HTR-8/SVneo (cell line): ENCODE data around the gene MEMO1.
A peak's percentile ranks its signal among the peaks of the same experiment; 100 is the strongest.
"Not testable (repeated sequence)": the region's sequence is repeated elsewhere in the genome, so short reads cannot be mapped to it uniquely, and the experiment has no call there.

Source experiments
- DNase-seq: peaks from one replicate; pipeline ENCODE4 v3.0.0; 2011; ENCODE audit warnings: low spot score, mixed read lengths; ENCODE audit not compliant: insufficient read length
- FAIRE-seq: peaks from 2 replicates; lab custom pipeline; 2011; peaks lifted over from hg19 to GRCh38; lab: Jason Lieb, UNC

Gene MEMO1

DNA sequence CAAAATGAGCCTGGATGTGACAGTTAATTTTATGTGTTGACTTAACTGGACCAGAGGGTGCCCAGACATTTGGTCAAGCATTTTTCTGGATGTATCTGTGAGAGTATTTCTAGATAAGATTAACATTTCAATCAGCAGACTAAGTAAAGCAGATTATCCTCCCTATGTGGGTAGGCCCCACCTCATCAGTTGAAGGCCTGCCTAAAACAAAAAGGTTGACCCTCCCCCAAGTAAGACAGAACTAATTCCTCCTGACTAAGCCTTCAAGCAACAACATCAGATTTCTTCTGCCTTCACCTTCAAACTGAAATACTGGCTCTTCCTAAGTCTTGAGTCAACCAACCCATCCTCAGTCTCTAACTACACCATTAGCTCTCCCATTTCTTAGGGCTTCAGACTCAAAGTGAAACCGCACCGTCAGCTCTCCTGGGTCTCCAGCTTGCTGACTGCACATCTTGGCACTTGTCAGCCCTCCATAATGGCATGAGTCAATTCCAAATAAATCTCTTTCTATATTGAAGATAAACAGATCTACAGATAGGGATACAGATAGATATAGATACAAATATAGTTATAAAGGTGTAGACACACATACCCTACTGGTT lies 47.9 kb downstream of the MEMO1 start:
- FAIRE-seq: no peak
- no peak for DNase-seq

DNA sequence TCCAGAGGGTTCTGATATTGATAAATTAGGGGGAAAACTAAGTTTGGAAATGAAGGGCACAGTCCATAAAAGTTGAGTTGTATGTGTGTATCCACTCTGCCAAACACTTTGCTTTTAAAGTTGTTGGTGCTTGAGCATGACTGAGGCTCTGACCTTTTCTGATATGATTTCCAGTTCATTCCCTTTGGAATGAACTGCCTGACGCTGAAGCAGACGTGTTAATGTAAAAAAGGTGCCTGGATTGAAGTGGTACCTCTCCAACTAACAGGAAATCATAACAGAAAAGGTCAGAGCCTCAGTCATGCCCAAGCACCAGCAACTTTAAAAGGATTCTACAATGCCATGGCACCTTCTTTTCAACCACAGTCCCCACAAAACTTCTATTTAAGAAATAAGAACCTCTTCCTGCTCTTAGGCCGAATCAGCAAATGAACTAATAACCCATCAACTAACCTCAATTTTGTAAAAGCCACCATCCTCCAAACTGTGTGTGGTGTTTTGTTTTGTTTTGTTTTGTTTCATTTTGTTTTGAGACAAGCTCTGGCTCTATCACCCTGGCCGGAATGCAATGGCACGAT lies 52.6 kb downstream of the MEMO1 start:
- DNase-seq (no peak), FAIRE-seq (no peak)

DNA sequence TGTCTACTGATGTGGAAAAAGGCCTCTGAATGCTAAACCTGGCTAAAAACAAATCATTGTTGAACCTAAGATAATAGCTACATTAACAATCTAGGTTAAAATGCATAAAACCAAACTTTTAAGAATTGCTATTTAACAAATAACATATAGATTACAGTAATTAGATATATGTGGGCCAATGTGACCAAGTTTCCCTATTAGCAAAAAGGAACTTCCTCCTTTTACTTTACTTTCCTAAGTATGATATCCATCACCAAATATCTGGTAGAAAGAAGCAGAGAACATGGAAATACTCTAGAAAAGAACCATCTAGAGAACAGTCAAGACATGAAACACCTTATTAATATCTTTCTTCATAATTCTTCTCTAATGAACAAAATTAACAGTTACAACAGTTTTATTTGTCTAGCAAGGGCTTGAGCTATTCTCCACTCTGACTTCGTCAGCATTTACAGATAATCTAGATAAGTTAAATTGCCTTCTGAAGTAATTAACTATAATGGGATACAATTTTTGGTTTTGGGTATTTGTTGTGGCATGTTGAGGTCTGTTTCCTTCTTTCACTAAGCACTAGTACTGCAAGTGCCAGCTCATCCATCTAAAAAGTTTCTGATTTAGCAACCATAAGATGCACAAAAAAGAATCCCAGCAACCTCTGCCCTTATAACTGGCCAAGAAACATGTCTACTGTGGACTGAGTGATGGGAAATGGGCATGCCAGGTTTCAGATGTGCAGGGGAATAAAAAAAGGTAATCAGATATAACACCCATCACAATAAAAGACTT lies 53.3 kb downstream of the MEMO1 start:
- no peak for FAIRE-seq
- no peak for DNase-seq

DNA sequence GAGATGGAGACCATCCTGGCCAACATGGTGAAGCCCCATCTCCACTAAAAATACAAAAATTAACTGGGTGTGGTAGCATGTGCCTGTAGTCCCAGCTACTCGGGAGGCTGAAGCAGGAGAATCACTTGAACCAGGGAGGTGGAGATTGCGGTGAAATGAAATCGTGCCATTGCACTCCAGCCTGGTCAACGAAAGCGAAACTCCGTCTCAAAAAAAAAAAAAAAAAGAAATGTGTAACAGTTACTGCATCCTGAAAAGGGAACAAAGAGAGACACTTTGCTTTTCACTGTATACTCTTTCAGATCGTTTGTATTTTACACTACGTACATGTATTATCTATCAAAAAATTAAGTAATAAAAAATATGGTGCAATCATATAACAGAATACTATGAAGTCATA lies 53.9 kb downstream of the MEMO1 start:
- not testable (repeated sequence) for FAIRE-seq, DNase-seq

DNA sequence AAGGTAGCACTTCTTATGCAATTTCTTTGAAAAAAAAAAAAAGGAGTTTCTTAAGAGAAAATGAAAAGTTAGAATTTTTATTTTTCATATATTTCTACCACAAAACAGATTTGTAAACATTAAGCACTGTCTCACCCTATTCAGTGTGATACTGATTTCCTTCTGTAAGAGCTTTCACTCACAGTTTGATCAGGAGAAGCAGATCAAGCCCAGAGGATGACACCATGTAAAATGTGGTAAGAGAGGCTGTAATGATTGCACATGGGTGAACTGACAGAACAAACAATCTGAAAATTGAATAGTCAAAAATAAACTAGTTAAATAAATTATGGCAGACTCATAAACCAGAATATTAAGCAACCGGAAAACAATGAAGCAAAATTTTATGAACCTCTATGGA lies 54.5 kb downstream of the MEMO1 start:
- no peak for FAIRE-seq
- no peak for DNase-seq

DNA sequence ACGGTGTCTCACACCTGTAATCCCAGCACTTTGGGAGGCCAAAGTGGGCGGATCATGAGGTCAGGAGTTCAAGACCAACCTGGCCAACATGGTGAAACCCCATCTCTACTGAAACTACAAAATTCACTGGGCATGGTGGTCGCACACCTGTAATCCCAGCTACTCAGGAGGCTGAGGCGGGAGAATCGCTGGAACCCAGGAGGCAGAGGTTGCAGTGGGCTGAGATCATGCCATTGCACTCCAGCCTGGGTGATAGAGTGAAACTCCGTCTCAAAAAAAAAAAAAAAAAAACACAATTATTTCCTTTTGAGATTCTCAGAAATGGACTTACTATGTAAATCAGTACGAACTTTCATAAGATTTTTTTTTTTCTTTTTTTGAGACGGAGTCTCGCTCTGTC lies 57.7 kb downstream of the MEMO1 start:
- DNase-seq, FAIRE-seq: not testable (repeated sequence)

DNA sequence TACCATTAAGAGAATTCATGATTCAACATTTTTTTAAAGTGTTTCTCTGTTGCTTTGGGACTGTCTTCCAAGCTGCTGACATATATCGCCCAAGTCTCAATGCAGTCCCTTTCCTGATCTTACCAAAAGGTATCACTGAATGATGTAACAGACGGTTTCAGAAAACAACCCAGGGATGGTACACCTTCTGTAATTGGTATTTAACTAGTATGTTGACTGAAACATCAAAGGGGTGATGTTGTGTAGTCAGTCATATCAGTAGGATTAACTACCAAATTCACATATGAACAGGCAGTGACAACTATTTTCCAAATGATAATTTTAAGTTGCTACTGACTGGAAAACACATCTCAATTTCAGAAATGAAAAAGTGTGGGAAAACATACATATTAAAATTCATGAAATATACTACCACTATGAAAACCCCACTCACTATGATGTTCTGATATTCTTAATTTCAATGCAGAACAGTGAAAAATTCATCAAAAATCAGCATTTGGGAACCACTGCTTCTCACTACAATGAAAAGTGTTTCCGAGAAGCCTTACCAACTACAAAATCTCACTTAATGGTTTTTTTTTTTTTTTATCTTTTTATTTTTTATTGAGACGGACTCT lies 59.8 kb downstream of the MEMO1 start:
- FAIRE-seq (no peak), DNase-seq (no peak)

DNA sequence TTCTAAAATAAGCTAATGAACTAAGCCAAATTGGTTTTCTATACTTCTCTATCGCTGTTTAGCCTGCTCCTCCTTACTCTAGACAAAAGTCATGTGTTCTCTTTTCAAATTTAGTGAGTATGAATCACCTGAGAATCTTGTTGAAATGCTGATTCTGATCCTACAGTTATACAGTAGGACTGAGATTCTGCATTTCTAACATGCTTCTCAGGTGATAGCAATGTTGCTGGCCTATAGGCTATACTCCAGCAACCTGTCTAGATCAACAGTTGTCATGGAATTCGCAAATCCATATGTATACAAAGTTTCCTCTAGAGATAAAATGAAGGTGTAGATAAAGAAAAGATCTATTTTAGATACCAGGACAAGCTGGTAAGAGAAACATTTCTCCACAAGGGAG lies 62.9 kb downstream of the MEMO1 start:
- FAIRE-seq (no peak), DNase-seq (no peak)

DNA sequence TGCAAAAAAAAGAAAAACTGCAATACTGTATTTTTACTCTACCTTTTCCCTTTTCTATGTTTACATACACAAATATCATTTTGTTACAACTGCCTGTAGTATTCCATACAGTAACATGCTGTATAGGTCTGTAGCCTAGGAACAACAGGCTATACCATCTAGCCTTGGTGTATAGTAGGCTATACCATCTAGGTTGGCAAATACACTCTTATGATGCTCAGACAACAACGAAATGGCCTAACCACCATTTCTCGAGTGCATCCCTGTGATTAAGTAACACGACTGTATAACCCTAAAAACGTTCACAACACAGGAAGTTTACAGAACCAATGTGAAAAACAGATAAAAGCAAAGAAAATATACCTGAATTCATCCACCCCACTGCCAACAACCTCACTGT lies 64.0 kb downstream of the MEMO1 start:
- DNase-seq: no peak
- FAIRE-seq: peak; percentile 4

DNA sequence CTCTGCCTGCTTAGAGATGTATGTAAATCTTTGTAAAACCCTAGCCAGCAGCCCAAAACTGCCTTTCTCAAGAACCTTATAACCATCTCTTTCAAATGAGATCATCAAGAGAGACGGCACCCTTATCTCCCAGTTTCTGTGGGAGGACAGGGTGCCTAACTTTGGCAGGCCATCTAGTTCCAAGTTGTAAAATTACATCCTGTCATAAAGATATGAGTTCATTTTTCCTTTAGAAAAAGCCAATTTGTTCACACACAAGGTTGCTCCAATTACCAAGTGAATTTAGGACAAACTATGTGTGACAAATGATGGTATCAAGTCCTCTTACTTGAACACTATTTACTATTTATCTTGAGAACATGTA lies 65.3 kb downstream of the MEMO1 start:
- DNase-seq: no peak
- FAIRE-seq: no peak

DNA sequence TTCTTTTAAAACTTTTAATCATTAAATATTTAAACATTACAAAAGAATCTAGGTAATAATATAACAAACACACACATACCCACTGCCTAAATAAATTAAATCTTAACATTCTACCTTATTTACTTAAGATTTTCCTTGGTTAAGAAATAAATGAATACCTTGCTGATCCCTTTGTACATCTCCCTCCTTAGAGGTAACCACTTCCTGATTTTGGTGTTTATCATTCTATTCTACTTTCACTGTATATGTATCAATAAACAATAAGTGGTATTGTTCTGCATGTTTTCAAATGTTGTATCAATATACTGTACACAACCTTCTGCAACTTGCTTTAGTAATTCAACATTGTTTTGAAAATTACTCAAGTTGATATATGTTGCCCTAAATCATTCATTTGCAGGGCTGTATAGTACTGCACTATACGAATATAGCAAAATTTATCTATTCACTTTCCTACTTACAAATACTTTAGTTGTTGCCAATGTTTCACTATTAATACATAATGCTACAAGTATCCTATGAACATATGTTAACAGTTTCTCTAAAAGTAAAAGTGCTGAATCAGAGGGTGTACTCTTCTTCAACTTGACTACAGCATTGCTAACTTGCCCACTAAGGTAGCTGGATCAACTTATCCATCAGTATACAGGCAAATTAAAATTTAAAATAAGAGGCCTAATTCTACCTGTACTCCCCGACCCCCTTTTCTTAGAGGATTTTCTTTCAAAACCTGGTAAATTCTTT lies 65.8 kb downstream of the MEMO1 start:
- DNase-seq: no peak
- no peak for FAIRE-seq

DNA sequence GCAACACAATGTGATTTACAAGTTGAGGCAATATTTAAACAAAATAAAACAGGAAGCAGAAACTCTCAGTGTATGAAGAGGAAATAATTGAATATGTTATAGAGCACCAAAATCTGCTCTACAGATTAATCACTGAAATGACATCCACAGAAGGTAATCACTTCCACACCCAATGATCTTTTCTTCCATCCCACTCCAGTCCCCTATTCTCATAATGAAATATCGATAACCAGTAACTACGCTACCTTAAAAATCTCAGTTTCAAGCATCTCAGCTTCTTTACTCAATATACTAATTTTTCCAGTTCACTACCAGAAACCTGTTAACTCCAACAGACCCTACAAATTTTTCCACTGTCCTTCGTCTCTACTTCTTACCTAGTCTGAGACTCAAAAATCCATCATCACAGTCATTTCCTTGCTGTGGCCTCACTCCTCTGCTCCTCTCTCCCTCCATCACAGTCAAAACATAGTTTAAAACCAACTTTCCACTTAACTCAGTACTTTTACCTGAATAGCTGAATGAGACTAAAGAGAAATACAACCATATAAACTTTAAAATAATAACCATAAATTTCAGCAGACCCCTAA lies 67.1 kb downstream of the MEMO1 start:
- FAIRE-seq (no peak), DNase-seq (no peak)

DNA sequence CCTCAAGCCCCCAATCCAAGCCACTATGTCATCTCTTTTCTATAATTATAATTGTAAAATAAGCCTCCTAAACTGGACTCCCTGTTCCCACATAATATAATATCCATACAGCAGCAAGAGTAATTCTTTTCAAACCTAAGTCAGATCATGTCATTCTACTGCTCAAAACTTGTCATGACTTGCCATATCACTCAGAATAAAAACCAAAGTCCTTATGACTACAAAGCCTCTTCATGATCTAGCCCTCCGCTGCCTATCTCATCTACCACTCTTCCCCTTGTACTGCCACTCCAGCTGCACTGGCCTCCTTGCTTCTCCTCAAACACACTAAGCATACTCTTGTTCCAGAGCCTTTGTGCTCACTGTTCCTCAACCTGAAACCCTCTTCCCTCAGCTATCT lies 69.9 kb downstream of the MEMO1 start:
- FAIRE-seq (no peak), DNase-seq (no peak)

DNA sequence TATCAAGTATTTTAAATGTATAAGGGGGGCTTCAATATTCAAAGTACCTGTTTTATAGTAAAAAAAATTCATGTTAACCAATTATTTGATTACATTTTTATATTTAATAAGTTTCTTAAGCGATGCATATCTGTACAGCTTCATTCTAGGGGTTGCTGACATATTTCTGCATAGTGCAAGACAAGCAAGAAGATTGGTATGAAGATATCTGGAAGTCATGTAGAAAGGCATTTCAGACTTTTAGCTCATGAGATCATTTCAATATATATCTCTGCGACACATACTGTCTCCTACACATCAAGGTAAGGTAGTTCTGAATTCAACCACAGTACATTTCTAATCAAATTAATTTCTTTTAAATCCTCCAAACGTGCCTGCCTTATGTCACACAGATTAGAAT lies 73.1 kb downstream of the MEMO1 start:
- no peak for FAIRE-seq
- no peak for DNase-seq

DNA sequence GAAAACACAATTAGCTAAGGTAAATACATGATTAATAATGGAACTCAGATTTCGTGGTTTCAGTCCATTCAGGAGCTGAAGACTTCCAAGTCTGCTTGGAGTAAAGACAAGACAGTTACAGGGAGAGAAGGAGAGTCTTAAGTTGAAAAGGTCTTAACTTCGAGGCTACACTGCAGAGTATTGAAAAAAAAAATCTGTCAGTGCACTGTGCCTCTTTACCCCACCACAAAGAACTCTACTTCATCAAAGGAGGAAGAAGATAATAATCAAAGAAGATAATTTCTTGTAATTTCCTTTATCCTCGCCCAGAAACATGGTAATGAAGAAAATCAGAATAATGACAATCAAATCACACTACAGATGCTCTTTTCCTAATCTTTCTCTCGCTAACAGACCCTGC lies 75.4 kb downstream of the MEMO1 start:
- FAIRE-seq (no peak), DNase-seq (no peak)

DNA sequence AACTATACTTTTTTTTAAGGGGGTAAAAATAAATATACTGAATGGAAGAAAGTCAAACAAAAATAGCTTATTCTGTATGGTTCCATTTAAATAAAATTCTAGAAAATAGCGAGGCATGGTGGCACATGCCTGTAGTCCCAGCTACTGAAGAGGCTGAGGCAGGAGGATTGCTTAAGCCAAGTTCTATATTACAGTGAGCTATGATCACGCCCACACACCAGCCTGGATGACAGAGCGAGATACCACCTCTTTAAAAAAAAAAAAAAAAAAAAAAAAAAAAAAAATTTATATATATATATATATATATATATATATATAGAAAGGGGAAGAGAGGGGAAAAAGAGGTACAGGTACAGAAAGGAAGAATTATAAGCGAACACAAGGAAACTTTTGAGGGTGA lies 77.7 kb downstream of the MEMO1 start:
- DNase-seq: no peak
- no peak for FAIRE-seq

DNA sequence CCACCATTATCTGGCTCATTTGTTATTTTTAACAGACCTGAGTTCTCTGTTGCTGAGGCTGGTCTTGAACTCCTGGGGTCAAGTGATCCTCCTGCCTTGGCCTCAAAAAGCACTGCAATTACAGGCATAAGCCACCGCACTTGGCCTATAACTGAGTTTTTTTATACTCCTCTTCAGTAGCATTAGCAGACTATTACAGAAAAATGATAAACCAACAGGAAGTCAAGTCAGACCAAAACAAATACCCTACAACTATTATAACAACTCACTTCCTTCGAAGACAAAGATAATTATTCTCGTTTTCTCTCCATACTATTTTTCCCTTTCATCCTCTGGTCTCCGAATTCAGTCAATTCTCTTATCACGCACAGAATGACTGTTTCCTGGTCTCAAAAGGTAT lies 78.2 kb downstream of the MEMO1 start:
- FAIRE-seq (no peak), DNase-seq (no peak)

DNA sequence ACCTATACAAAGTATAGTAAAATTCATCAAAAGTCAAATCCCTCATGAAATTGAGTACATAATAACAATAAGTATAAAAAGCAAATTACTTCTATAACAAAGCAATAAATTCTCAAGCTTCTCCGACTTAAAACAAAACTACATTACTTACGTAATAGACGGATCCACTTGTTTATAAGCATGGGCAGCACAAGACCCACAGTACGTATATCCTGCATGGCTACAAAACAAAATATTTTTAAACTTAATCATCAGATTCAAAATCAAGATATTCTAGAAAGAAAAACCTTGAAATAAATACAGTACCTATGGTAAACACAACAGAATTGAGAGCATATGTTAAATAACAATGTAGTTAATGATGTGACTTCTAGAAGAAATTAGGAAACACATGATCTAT lies 78.9 kb downstream of the MEMO1 start:
- FAIRE-seq: no peak

DNA sequence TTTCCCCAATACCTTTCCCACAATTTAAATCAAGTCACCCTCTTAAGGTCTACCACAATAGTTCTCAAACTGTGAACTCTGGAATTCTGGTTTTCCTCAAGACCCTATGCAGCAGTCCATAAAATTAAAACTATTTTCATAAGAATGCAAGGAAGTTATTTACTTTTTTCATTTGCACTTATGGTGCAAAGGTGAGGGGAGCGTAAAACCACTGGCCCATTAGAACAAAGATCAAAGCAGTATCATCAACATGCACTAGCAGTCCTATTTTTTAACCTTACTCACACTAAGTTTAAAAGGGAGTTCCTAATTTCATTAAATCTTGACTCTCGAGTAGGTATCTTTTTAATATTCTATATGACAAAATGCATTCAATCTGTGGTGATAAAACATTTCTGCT lies 85.3 kb downstream of the MEMO1 start:
- DNase-seq: no peak
- no peak for FAIRE-seq

More for the DNA sequence above, 78.9 kb downstream of the MEMO1 start:
- no peak for DNase-seq

DNA sequence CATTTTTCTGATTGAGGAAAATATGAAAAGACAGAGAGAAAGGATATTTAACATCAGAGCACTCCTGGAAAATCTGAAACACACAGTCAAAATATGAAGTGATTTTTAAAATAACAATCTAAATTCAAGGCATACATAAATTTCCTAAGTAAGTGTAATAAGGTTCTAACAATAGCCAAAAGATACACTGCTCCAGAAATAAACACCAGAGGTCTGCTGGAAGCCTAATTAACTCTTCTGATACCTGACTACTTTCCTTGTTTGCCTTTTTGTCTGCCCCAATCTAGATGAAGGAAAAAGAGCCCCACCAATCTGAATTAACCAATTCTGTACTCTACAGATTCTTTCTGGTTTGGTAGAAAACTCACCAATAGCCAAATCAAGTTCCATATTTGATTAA lies 87.1 kb downstream of the MEMO1 start:
- FAIRE-seq (no peak), DNase-seq (no peak)
